ENCODE data around the gene HTR5A.

HTR5A gene

GRCh38 chr7:155119801-155120382 lies 49.8 kb downstream of the HTR5A start:
- no peaks in the 10 kb centered on the region for H3K9me3 ChIP-seq
- H3K27me3 ChIP-seq: no peaks in the 10 kb centered on the region
- no peak overlapping the region for H3K4me3 ChIP-seq (ENCODE audit: low read depth in 1 of 2, low read length in 1 of 2)
- H3K27ac ChIP-seq: no peak overlapping the region
- TF ChIP-seq, protein P1, sequence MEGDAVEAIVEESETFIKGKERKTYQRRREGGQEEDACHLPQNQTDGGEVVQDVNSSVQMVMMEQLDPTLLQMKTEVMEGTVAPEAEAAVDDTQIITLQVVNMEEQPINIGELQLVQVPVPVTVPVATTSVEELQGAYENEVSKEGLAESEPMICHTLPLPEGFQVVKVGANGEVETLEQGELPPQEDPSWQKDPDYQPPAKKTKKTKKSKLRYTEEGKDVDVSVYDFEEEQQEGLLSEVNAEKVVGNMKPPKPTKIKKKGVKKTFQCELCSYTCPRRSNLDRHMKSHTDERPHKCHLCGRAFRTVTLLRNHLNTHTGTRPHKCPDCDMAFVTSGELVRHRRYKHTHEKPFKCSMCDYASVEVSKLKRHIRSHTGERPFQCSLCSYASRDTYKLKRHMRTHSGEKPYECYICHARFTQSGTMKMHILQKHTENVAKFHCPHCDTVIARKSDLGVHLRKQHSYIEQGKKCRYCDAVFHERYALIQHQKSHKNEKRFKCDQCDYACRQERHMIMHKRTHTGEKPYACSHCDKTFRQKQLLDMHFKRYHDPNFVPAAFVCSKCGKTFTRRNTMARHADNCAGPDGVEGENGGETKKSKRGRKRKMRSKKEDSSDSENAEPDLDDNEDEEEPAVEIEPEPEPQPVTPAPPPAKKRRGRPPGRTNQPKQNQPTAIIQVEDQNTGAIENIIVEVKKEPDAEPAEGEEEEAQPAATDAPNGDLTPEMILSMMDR (IDR thresholded peaks at IDR 0.05): no peak
- H3K4me1 ChIP-seq (ENCODE audit: control insufficient read depth in 1 of 2, insufficient read depth in 1 of 2, low read depth in 1 of 2, low read length in 1 of 2): no peaks in the 10 kb centered on the region
- H3K36me3 ChIP-seq: no peaks in the 10 kb centered on the region

DNA sequence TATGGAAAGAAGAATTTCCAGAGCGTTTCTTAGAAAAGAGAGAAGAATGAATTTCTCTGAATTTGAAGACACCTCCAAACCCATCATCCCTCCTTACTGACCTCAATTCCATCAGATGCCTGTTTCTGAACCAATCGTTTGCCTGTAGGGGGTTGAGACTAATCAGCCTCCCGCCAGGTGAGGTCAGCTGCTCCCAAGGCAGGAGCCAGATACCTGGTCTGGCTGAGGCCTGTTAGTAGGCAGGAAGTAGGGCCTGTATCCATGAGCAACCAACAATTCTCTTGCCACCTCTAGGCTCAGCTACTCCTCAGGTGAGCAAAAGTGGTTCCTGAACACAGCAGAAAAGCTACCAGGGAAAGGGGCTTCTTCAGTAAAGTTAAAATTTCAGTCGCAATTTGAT lies 50.3 kb downstream of the HTR5A start:
- H3K36me3 ChIP-seq: no peaks in the 10 kb centered on the region
- H3K4me3 ChIP-seq (ENCODE audit: low read depth in 1 of 2, low read length in 1 of 2): no peak overlapping the region
- H3K4me1 ChIP-seq (ENCODE audit: control insufficient read depth in 1 of 2, insufficient read depth in 1 of 2, low read depth in 1 of 2, low read length in 1 of 2): no peaks in the 10 kb centered on the region
- no peak overlapping the region for H3K27ac ChIP-seq
- TF ChIP-seq, protein P1 (IDR thresholded peaks at IDR 0.05): no peak
- H3K27me3 ChIP-seq: no peaks in the 10 kb centered on the region
- no peaks in the 10 kb centered on the region for H3K9me3 ChIP-seq

DNA sequence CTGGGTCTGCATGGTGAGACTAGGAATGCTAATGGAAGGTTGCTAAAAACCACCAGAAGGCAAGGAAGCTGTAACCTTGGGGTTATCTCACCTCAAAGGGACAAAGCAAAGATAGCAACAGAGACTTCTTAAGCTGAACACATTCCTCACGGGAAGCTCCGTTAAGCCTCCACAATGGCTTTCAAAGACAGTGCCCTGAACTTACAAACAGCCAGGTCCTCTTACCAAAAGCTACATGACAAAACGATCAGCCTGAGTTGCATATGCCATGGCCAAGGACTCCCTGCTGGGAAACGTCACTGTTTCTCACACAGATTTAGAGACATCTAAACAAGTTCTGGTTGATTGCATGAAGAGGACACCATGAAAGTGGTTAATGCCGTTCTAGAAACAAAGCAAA lies 52.7 kb downstream of the HTR5A start:
- H3K27me3 ChIP-seq: no peaks in the 10 kb centered on the region
- H3K9me3 ChIP-seq: no peaks in the 10 kb centered on the region
- no peaks in the 10 kb centered on the region for H3K36me3 ChIP-seq
- no peaks in the 10 kb centered on the region for H3K4me1 ChIP-seq (ENCODE audit: control insufficient read depth in 1 of 2, insufficient read depth in 1 of 2, low read depth in 1 of 2, low read length in 1 of 2)
- TF ChIP-seq, protein P1 (IDR thresholded peaks at IDR 0.05): no peak
- no peak overlapping the region for H3K4me3 ChIP-seq (ENCODE audit: low read depth in 1 of 2, low read length in 1 of 2)
- no peak overlapping the region for H3K27ac ChIP-seq

DNA sequence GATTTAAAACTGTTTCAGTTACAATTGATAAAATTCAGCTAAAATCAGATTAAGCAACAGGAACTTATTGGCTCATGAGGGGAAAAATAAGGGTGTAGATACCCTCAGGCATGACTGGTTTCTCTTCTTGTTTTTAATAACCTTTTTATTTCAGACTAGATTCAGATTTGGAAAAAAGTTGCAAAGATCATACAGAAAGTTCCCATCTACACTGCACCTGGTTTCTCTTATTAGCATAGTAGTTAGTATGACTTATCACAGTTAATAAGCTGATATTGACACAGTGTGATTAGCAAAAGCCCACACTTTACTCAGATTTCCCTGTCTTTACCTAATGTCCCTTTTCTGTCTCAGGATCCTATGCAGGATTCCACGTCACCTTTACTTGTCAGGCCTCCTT lies 53.3 kb downstream of the HTR5A start:
- H3K27me3 ChIP-seq: no peaks in the 10 kb centered on the region
- TF ChIP-seq, protein P1 (IDR thresholded peaks at IDR 0.05): no peak
- H3K9me3 ChIP-seq: no peaks in the 10 kb centered on the region
- no peak overlapping the region for H3K27ac ChIP-seq
- H3K4me3 ChIP-seq (ENCODE audit: low read depth in 1 of 2, low read length in 1 of 2): no peak overlapping the region
- H3K36me3 ChIP-seq: no peaks in the 10 kb centered on the region
- H3K4me1 ChIP-seq (ENCODE audit: control insufficient read depth in 1 of 2, insufficient read depth in 1 of 2, low read depth in 1 of 2, low read length in 1 of 2): no peaks in the 10 kb centered on the region

DNA sequence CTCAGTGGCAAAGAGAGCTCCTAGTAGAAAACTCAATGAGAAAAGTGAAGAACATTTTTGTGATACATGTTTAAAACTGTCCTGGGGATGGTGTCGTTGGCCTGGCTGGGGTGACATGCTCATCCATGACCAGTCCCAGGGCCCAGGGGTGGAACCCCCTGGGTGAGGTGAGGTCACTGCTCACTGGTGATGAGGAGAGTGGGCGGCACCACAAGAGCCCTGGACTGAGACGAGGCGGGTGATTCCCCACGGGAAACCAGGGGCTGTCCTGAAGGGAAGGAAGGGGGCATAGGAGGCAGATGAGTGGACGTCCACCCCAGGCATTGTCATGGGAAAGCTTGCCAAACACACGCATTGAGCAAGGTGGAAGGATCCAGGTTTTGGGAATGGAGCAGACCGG lies 54.6 kb downstream of the HTR5A start:
- no peaks in the 10 kb centered on the region for H3K27me3 ChIP-seq
- H3K36me3 ChIP-seq: no peaks in the 10 kb centered on the region
- no peaks in the 10 kb centered on the region for H3K4me1 ChIP-seq (ENCODE audit: control insufficient read depth in 1 of 2, insufficient read depth in 1 of 2, low read depth in 1 of 2, low read length in 1 of 2)
- no peak overlapping the region for H3K27ac ChIP-seq
- TF ChIP-seq, protein P1 (IDR thresholded peaks at IDR 0.05): no peak
- H3K9me3 ChIP-seq: no peaks in the 10 kb centered on the region
- H3K4me3 ChIP-seq (ENCODE audit: low read depth in 1 of 2, low read length in 1 of 2): no peak overlapping the region

GRCh38 chr7:155129186-155129585 lies 59.1 kb downstream of the HTR5A start:
- Histone ChIP-seq H3K27me3 (no peaks in the 10 kb centered on the region), H3K4me3 (ENCODE audit: low read depth in 1 of 2, low read length in 1 of 2) (no peak overlapping the region), H3K27ac (no peak overlapping the region), H3K4me1 (ENCODE audit: control insufficient read depth in 1 of 2, insufficient read depth in 1 of 2, low read depth in 1 of 2, low read length in 1 of 2) (no peaks in the 10 kb centered on the region), H3K36me3 (no peaks in the 10 kb centered on the region), H3K9me3 (no peaks in the 10 kb centered on the region)
- TF ChIP-seq, protein P1 (IDR thresholded peaks at IDR 0.05): no peak
